ENCODE data around the gene PTTG1.
A peak's percentile ranks its signal among the peaks of the same experiment; 100 is the strongest.
"Not testable (repeated sequence)": the region's sequence is repeated elsewhere in the genome, so short reads cannot be mapped to it uniquely, and the experiment has no call there.

Gene PTTG1

DNA sequence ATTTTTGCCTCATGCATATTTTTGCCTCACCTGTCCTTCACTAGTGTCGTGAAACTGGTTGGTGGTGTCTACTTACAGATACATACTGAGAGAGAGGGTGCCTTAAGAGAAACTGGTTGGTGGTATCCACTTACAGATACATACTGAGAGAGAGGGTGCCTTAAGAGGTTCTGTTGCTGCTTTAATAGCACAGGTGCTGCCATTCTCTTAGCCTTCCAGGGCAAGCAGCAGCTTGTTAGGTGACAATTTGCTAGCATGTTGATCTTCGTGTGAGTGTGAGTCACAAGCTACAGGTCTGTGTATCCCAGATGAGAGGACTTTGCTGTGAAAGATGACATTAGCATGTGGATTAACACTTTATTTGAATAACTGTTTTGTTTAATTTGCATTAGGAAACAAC, 1.4 kb downstream of the PTTG1 start:
- no peak for DNase-seq

DNA sequence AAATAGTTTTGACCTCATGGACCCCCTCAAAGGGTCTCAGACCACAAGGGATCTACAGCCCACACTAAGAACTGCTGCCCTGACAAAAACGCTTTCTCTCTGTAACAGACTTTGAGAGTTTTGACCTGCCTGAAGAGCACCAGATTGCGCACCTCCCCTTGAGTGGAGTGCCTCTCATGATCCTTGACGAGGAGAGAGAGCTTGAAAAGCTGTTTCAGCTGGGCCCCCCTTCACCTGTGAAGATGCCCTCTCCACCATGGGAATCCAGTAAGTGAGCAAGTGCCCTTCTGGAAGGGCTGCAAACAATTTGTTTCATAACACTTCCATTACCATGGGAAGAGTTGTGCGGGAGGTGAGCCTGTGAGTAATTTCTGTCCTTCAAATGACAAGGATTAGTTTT, 6.0 kb downstream of the PTTG1 start:
- DNase-seq: no peak

GRCh38 chr5:160432196-160432595, 10.5 kb downstream of the PTTG1 start:
- DNase-seq: no peak

- DNase-seq: no peak
These were observed 11.1 kb downstream of the PTTG1 start for GRCh38 chr5:160432787-160433186.

DNA sequence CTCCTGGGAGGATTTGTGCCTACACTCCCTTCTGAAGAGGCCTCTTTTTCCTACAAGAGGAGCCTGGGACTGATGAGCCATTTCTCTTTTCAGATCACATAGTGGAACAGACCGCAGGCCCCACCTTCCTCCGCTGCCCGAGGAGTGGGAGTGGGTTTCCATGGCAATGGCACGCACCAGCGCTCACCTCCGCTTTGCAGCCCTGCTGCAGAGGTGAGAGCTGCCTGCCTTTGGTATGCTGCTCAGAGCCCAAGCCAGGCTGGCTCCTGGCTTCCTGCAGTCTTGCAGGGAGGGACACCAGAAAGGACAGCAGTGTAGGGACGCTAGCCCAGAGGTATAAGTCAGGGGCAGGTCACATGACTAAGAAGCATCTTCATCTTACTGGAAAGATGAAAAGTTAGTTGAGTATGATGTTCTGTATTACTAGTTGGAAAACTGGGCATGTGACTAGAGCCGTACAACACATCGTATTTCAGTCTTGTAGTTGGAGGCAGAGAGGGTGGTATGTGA, 12.4 kb downstream of the PTTG1 start:
- no peak for DNase-seq

- no peak for DNase-seq
These were observed 13.9 kb downstream of the PTTG1 start for GRCh38 chr5:160435532-160435931.

GRCh38 chr5:160436017-160436416, 14.4 kb downstream of the PTTG1 start:
- DNase-seq: no peak

DNA sequence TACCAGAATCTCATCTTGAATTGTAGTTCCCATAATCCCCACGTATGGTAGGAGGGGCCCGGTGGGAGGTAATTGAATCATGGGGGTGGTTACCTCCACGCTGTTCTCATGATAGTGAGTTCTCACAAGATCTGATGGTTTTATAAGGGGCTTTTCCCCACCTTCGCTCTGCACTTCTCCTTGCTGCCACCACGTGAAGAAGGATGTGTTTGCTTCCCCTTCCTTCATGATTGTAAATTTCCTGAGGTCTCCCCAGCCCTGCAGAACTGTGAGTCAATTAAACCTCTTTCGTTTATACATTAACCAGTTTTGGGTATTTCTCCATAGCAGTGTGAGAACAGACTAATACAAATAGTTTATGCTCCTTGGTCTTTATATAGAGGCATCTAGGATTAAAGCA, 15.0 kb downstream of the PTTG1 start:
- not testable (repeated sequence) for DNase-seq

DNA sequence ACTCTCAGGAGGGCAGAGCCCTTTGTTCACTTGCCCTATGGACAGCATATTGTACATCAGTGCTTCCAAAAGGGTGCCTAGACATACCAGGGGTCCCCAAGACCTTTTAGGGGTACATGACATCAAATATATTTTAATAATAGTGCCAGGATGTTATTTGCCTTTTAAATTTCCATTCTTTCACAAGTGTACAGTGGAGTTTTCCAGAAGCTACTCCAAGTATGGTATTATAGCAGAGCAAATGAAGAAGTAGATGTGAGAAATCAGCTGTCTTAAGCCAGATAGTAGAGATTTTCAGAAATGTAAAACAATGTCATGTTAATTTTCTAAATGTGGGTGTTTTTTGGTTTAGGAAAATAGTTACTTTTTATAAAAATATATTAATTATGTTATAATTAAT, 15.6 kb downstream of the PTTG1 start:
- no peak for DNase-seq

GRCh38 chr5:160438316-160439204, 16.9 kb downstream of the PTTG1 start:
- DNase-seq: peak; percentile 55

- DNase-seq: peak; percentile 67
These were observed 17.5 kb downstream of the PTTG1 start for GRCh38 chr5:160439205-160439600.

DNA sequence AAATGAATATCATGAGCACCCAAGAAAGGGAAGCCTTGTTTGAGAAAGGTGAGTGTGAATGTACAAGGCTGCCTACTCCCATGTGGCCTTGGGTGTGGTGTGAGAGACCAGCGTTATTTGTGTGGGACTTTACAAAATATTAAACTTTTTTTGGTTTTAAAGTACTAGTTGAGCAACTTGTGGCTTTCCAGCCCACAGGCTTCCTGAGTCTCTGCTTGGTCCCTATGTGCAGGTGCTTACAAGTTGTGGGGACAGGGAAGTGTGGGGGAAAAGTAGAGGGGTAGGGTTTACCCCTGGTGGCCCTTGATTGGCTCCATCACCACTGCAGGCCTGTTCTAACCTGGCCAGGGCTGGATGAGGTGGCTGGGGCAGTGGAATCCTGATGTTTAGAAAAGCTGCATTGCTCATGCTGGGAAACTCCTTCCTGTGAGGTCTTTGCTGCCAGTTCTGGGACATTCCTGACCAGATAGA, 19.7 kb downstream of the PTTG1 start:
- DNase-seq: no peak

DNA sequence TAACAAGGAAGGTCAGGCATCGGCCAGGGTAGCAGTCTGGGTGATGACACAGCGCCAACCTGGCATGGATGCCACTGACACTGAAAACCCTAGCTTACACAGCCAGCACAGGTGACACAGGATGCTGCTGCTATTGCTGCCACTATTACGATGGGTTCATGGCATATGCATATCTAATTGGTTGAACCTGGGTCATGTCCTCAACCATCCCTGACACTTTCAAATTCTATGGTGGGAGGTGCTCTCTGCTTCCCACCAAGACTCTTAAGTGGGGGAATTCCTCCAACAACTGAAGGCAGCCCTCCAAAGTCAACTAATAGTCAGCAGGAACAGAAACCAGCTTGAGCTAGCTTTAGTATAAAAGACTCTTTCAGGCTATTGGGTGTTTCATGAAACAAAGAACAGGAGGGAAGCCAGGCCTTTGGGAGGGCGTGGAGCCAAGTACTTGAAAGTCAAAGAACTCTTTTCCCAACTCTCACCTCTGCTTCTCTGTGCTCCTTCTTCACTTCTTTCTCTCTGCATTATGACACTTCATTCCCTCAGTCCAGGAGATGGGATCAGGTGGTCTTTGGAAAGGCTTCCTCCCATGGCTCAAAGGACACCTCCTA, 21.3 kb downstream of the PTTG1 start:
- no peak for DNase-seq

GRCh38 chr5:160444407-160444806, 22.8 kb downstream of the PTTG1 start:
- DNase-seq: no peak

- DNase-seq: no peak
These were observed 23.5 kb downstream of the PTTG1 start for GRCh38 chr5:160445132-160445531.

- DNase-seq: no peak
These were observed 24.1 kb downstream of the PTTG1 start for GRCh38 chr5:160445751-160446150.

DNA sequence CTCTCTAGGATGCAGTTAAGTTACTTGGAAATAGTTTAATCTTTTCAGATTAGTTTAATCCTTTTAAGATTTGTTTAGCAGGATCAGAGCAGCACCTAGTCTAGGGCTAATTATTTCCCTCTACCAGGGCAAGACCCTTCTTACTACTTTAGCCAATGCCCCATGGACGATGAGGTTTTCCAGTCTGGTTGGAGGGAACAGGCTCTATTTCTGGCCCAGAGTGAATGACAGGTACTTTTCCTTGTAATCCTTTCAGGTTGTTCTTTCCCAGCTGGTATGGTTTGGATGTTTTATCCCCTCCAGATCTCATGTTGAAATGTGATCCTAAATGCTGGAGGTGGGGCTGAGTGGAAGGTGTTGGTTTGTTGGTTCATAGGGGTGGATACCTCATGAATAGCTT, 27.2 kb downstream of the PTTG1 start:
- DNase-seq: no peak

- no peak for DNase-seq
These were observed 27.8 kb downstream of the PTTG1 start for GRCh38 chr5:160449458-160449857.

GRCh38 chr5:160450164-160450932, 28.7 kb downstream of the PTTG1 start:
- no peak for DNase-seq

GRCh38 chr5:160451281-160451680, 29.6 kb downstream of the PTTG1 start:
- DNase-seq: no peak

- no peak for DNase-seq
These were observed 30.4 kb downstream of the PTTG1 start for GRCh38 chr5:160452036-160452435.

GRCh38 chr5:160452795-160453194, 31.1 kb downstream of the PTTG1 start:
- no peak for DNase-seq

DNA sequence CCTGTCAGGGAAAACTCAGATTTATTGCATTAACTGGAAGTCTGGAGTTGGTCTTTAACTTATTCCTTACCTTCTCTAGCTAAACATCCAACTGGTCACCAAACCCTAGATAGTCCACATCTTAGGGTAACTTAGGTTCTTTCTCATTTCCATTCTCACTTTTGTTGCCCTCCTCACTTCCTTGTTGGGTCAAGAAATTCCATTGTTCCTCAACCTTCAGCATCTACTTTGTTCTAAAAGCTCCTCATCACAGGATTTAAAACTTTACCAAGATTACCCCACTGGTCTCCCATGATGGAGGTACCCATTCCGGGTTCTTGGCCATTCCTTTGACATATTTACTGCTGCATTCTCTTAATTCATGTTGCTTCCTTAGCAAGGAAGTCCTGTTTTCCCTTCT, 32.1 kb downstream of the PTTG1 start:
- no peak for DNase-seq

All from fibroblast of skin of abdomen (primary cell).